Measurements from ENCODE around the gene MAPK11. TPM values are rescaled to one million over a fixed set of nuclear protein-coding genes. Genes with fewer than 3 reads are reported as not detected.

Gene MAPK11
- total and polyA plus RNA-seq, 7 experiments from 2014 or later: 0.13 to 22.9 (median 1.4) TPM

GRCh38 chr22:50289151-50289941 is 19.2 kb upstream of the MAPK11 start:
- Histone ChIP-seq H3K4me1 (ENCODE audit: control insufficient read depth in 2 of 2, insufficient read depth in 2 of 2, low read length in 2 of 2) (peaks cover 0 to 4% of the 10 kb centered on the region in 2 donors), H3K36me3 (ENCODE audit: control insufficient read depth in 2 of 3, insufficient read depth in 3 of 3, low read length in 3 of 3) (no peaks in the 10 kb centered on the region), H3K9me3 (ENCODE audit: control insufficient read depth in 2 of 3, low read length in 3 of 3) (no peaks in the 10 kb centered on the region), H3K27me3 (ENCODE audit: control insufficient read depth in 2 of 2, insufficient read depth in 2 of 2, low read length in 2 of 2) (no peaks in the 10 kb centered on the region), H3K4me3 (ENCODE audit: low read length) (no peak overlapping the region), H3K27ac (ENCODE audit: low read depth, low read length) (no peak overlapping the region)
- no peak for ATAC-seq
- H3K27me3 Mint-ChIP-seq: peaks cover 6 to 22% (median 15%) of the 10 kb centered on the region in 5 donors
- intact Hi-C loops (cut with micrococcal nuclease): no loop called here
- no peaks in the 10 kb centered on the region for H3K36me3 Mint-ChIP-seq
- no peak for DNase-seq
- H3K9me3 Mint-ChIP-seq: no peaks in the 10 kb centered on the region
- H3K27ac Mint-ChIP-seq: no peak overlapping the region
- peaks cover 0 to 7% (median 6%) of the 10 kb centered on the region in 7 donors for H3K4me1 Mint-ChIP-seq
- H3K4me3 Mint-ChIP-seq: no peak overlapping the region
- ChIA-PET POLR2A (no interaction called here), CTCF (no interaction called here)

GRCh38 chr22:50287731-50288130 is 17.6 kb upstream of the MAPK11 start:
- no peak overlapping the region for H3K4me3 ChIP-seq (ENCODE audit: low read length)
- Mint-ChIP-seq H3K27ac (no peak overlapping the region), H3K4me1 (peaks cover 0 to 5% (median 4%) of the 10 kb centered on the region in 7 donors), H3K36me3 (no peaks in the 10 kb centered on the region), H3K9me3 (no peaks in the 10 kb centered on the region), H3K27me3 (peaks cover 4 to 20% (median 9%) of the 10 kb centered on the region in 5 donors), H3K4me3 (no peak overlapping the region)
- H3K27me3 ChIP-seq (ENCODE audit: control insufficient read depth in 2 of 2, insufficient read depth in 2 of 2, low read length in 2 of 2): no peaks in the 10 kb centered on the region
- peaks cover 0 to 4% of the 10 kb centered on the region in 2 donors for H3K4me1 ChIP-seq (ENCODE audit: control insufficient read depth in 2 of 2, insufficient read depth in 2 of 2, low read length in 2 of 2)
- no peak for ATAC-seq
- DNase-seq: no peak
- no peak overlapping the region for H3K27ac ChIP-seq (ENCODE audit: low read depth, low read length)
- intact Hi-C loops (cut with micrococcal nuclease): no loop called here
- ChIA-PET CTCF (no interaction called here), POLR2A (no interaction called here)
- no peaks in the 10 kb centered on the region for H3K36me3 ChIP-seq (ENCODE audit: control insufficient read depth in 2 of 3, insufficient read depth in 3 of 3, low read length in 3 of 3)
- no peaks in the 10 kb centered on the region for H3K9me3 ChIP-seq (ENCODE audit: control insufficient read depth in 2 of 3, low read length in 3 of 3)

- CTCF ChIA-PET: no interaction called here
Observed at GRCh38 chr22:50286701-50287318, 16.6 kb upstream of the MAPK11 start.

GRCh38 chr22:50286275-50286674 is 16.1 kb upstream of the MAPK11 start:
- Mint-ChIP-seq H3K9me3 (no peaks in the 10 kb centered on the region), H3K27me3 (peaks cover 0 to 9% (median 0%) of the 10 kb centered on the region in 5 donors), H3K27ac (no peak overlapping the region), H3K36me3 (no peaks in the 10 kb centered on the region), H3K4me1 (no peaks in the 10 kb centered on the region), H3K4me3 (no peak overlapping the region)
- Histone ChIP-seq H3K9me3 (ENCODE audit: control insufficient read depth in 2 of 3, low read length in 3 of 3) (no peaks in the 10 kb centered on the region), H3K27me3 (ENCODE audit: control insufficient read depth in 2 of 2, insufficient read depth in 2 of 2, low read length in 2 of 2) (no peaks in the 10 kb centered on the region), H3K36me3 (ENCODE audit: control insufficient read depth in 2 of 3, insufficient read depth in 3 of 3, low read length in 3 of 3) (no peaks in the 10 kb centered on the region), H3K4me3 (ENCODE audit: low read length) (no peak overlapping the region), H3K4me1 (ENCODE audit: control insufficient read depth in 2 of 2, insufficient read depth in 2 of 2, low read length in 2 of 2) (no peaks in the 10 kb centered on the region), H3K27ac (ENCODE audit: low read depth, low read length) (no peak overlapping the region)
- POLR2A ChIA-PET: no interaction called here
- DNase-seq (no peak), ATAC-seq (no peak)
- CTCF ChIA-PET: no interaction called here
- intact Hi-C loops (cut with micrococcal nuclease): no loop called here

More at GRCh38 chr22:50286701-50287318, 16.6 kb upstream of the MAPK11 start:
- no peaks in the 10 kb centered on the region for H3K9me3 ChIP-seq (ENCODE audit: control insufficient read depth in 2 of 3, low read length in 3 of 3)
- H3K9me3 Mint-ChIP-seq: no peaks in the 10 kb centered on the region
- H3K27me3 ChIP-seq (ENCODE audit: control insufficient read depth in 2 of 2, insufficient read depth in 2 of 2, low read length in 2 of 2): no peaks in the 10 kb centered on the region
- no peak for DNase-seq
- no peaks in the 10 kb centered on the region for H3K4me1 ChIP-seq (ENCODE audit: control insufficient read depth in 2 of 2, insufficient read depth in 2 of 2, low read length in 2 of 2)
- intact Hi-C loops (cut with micrococcal nuclease): no loop called here
- no peak overlapping the region for H3K4me3 Mint-ChIP-seq
- POLR2A ChIA-PET: no interaction called here
- ATAC-seq: no peak
- H3K27ac ChIP-seq (ENCODE audit: low read depth, low read length): no peak overlapping the region
- no peak overlapping the region for H3K4me3 ChIP-seq (ENCODE audit: low read length)
- no peak overlapping the region for H3K27ac Mint-ChIP-seq
- H3K4me1 Mint-ChIP-seq: no peaks in the 10 kb centered on the region
- H3K27me3 Mint-ChIP-seq: peaks cover 0 to 12% (median under 1%) of the 10 kb centered on the region in 5 donors
- H3K36me3 Mint-ChIP-seq: no peaks in the 10 kb centered on the region
- H3K36me3 ChIP-seq (ENCODE audit: control insufficient read depth in 2 of 3, insufficient read depth in 3 of 3, low read length in 3 of 3): no peaks in the 10 kb centered on the region

GRCh38 chr22:50285568-50286229 is 15.5 kb upstream of the MAPK11 start:
- Histone ChIP-seq H3K9me3 (ENCODE audit: control insufficient read depth in 2 of 3, low read length in 3 of 3) (no peaks in the 10 kb centered on the region), H3K4me3 (ENCODE audit: low read length) (no peak overlapping the region), H3K27ac (ENCODE audit: low read depth, low read length) (no peak overlapping the region), H3K36me3 (ENCODE audit: control insufficient read depth in 2 of 3, insufficient read depth in 3 of 3, low read length in 3 of 3) (no peaks in the 10 kb centered on the region), H3K4me1 (ENCODE audit: control insufficient read depth in 2 of 2, insufficient read depth in 2 of 2, low read length in 2 of 2) (no peaks in the 10 kb centered on the region), H3K27me3 (ENCODE audit: control insufficient read depth in 2 of 2, insufficient read depth in 2 of 2, low read length in 2 of 2) (no peaks in the 10 kb centered on the region)
- Mint-ChIP-seq H3K36me3 (no peaks in the 10 kb centered on the region), H3K9me3 (no peaks in the 10 kb centered on the region), H3K4me1 (no peaks in the 10 kb centered on the region), H3K4me3 (no peak overlapping the region), H3K27me3 (peaks cover 0 to 9% (median 0%) of the 10 kb centered on the region in 5 donors), H3K27ac (no peak overlapping the region)
- intact Hi-C loops (cut with micrococcal nuclease): no loop called here
- CTCF ChIA-PET: no interaction called here
- POLR2A ChIA-PET: no interaction called here
- ATAC-seq (no peak), DNase-seq (no peak)

GRCh38 chr22:50284479-50284878 is 14.3 kb upstream of the MAPK11 start:
- Histone ChIP-seq H3K27me3 (ENCODE audit: control insufficient read depth in 2 of 2, insufficient read depth in 2 of 2, low read length in 2 of 2) (no peaks in the 10 kb centered on the region), H3K9me3 (ENCODE audit: control insufficient read depth in 2 of 3, low read length in 3 of 3) (no peaks in the 10 kb centered on the region), H3K4me3 (ENCODE audit: low read length) (no peak overlapping the region), H3K4me1 (ENCODE audit: control insufficient read depth in 2 of 2, insufficient read depth in 2 of 2, low read length in 2 of 2) (no peaks in the 10 kb centered on the region), H3K36me3 (ENCODE audit: control insufficient read depth in 2 of 3, insufficient read depth in 3 of 3, low read length in 3 of 3) (no peaks in the 10 kb centered on the region), H3K27ac (ENCODE audit: low read depth, low read length) (no peak overlapping the region)
- intact Hi-C loops (cut with micrococcal nuclease): no loop called here
- no peaks in the 10 kb centered on the region for H3K9me3 Mint-ChIP-seq
- no peak for ATAC-seq
- peaks cover 0 to 9% (median 0%) of the 10 kb centered on the region in 5 donors for H3K27me3 Mint-ChIP-seq
- H3K27ac Mint-ChIP-seq: no peak overlapping the region
- CTCF ChIA-PET: no interaction called here
- H3K4me3 Mint-ChIP-seq: no peak overlapping the region
- POLR2A ChIA-PET: no interaction called here
- no peak for DNase-seq
- no peaks in the 10 kb centered on the region for H3K36me3 Mint-ChIP-seq
- no peaks in the 10 kb centered on the region for H3K4me1 Mint-ChIP-seq

All from naive thymus-derived CD4-positive, alpha-beta T cell (primary cell).